Measurements from ENCODE around the gene EHD3. TPM values are rescaled to one million over a fixed set of nuclear protein-coding genes. Genes with fewer than 3 reads are reported as not detected.

The EHD3 gene
- total and polyA plus RNA-seq, 2 experiments from 2014 or later, result 12.3 to 17.6 TPM

GRCh38 chr2:31191931-31192330, 42.0 kb upstream of the EHD3 start:
- Histone ChIP-seq H3K9me3 (ENCODE audit: low read depth) (no peaks in the 10 kb centered on the region), H3K4me1 (ENCODE audit: low read depth) (no peaks in the 10 kb centered on the region), H3K4me3 (no peak overlapping the region), H3K27me3 (no peaks in the 10 kb centered on the region), H3K27ac (no peak overlapping the region), H3K36me3 (no peaks in the 10 kb centered on the region)
- no peak for DNase-seq (ENCODE audit: low read depth in 1 of 2, low spot score in 1 of 2)
- no peak for TF ChIP-seq CTCF (IDR thresholded peaks at IDR 0.05; ENCODE audit: low read depth, low read length)

GRCh38 chr2:31192396-31192795, 41.6 kb upstream of the EHD3 start:
- no peaks in the 10 kb centered on the region for H3K27me3 ChIP-seq
- no peak for DNase-seq (ENCODE audit: low read depth in 1 of 2, low spot score in 1 of 2)

GRCh38 chr2:31192851-31193392, 41.0 kb upstream of the EHD3 start:
- no peak overlapping the region for H3K4me3 ChIP-seq
- no peak overlapping the region for H3K27ac ChIP-seq
- H3K36me3 ChIP-seq, result no peaks in the 10 kb centered on the region
- H3K4me1 ChIP-seq (ENCODE audit: low read depth), result no peaks in the 10 kb centered on the region
- peak in 1 of 2 donors; percentile 22 for DNase-seq (ENCODE audit: low read depth in 1 of 2, low spot score in 1 of 2)
- TF ChIP-seq CTCF (IDR thresholded peaks at IDR 0.05; ENCODE audit: low read depth, low read length), result no peak
- no peaks in the 10 kb centered on the region for H3K27me3 ChIP-seq
- no peaks in the 10 kb centered on the region for H3K9me3 ChIP-seq (ENCODE audit: low read depth)

More at GRCh38 chr2:31192396-31192795, 41.6 kb upstream of the EHD3 start:
- Histone ChIP-seq H3K36me3 (no peaks in the 10 kb centered on the region), H3K4me3 (no peak overlapping the region), H3K27ac (no peak overlapping the region), H3K9me3 (ENCODE audit: low read depth) (no peaks in the 10 kb centered on the region), H3K4me1 (ENCODE audit: low read depth) (no peaks in the 10 kb centered on the region)
- TF ChIP-seq CTCF (IDR thresholded peaks at IDR 0.05; ENCODE audit: low read depth, low read length), result no peak

GRCh38 chr2:31193806-31194205, 40.1 kb upstream of the EHD3 start:
- no peak for DNase-seq (ENCODE audit: low read depth in 1 of 2, low spot score in 1 of 2)
- TF ChIP-seq CTCF (IDR thresholded peaks at IDR 0.05; ENCODE audit: low read depth, low read length), result no peak
- H3K4me3 ChIP-seq, result no peak overlapping the region

GRCh38 chr2:31196622-31197021, 37.3 kb upstream of the EHD3 start:
- H3K27ac ChIP-seq, result no peak overlapping the region
- no peaks in the 10 kb centered on the region for H3K36me3 ChIP-seq
- TF ChIP-seq CTCF (IDR thresholded peaks at IDR 0.05; ENCODE audit: low read depth, low read length), result no peak
- H3K4me3 ChIP-seq, result no peak overlapping the region
- H3K4me1 ChIP-seq (ENCODE audit: low read depth), result no peaks in the 10 kb centered on the region
- H3K27me3 ChIP-seq, result no peaks in the 10 kb centered on the region
- DNase-seq (ENCODE audit: low read depth in 1 of 2, low spot score in 1 of 2), result no peak
- H3K9me3 ChIP-seq (ENCODE audit: low read depth), result no peaks in the 10 kb centered on the region

More at GRCh38 chr2:31193806-31194205, 40.1 kb upstream of the EHD3 start:
- Histone ChIP-seq H3K4me1 (ENCODE audit: low read depth) (no peaks in the 10 kb centered on the region), H3K27me3 (no peaks in the 10 kb centered on the region), H3K36me3 (no peaks in the 10 kb centered on the region), H3K27ac (no peak overlapping the region), H3K9me3 (ENCODE audit: low read depth) (no peaks in the 10 kb centered on the region)
